Keratinocyte (primary cell): ENCODE measurements around the gene SCYL3. TPM values are rescaled to one million over a fixed set of nuclear protein-coding genes. Genes with fewer than 3 reads are reported as not detected.
A peak's percentile ranks its signal among the peaks of the same experiment; 100 is the strongest.

Experiments used
- DNase-seq: peaks from one replicate; pipeline ENCODE4 v3.0.0-alpha.2; 2011; ENCODE audit warnings: low read depth, missing footprints, low spot score
- FAIRE-seq: peaks from 2 replicates; lab custom pipeline; 2011; peaks lifted over from hg19 to GRCh38; lab: Jason Lieb, UNC
- H2AFZ ChIP-seq: 2 replicates; pipeline ENCODE4 v1.6.0; 2012; ENCODE audit warnings: low read length, control low read depth, inconsistent platforms; ENCODE audit not compliant: control insufficient read depth
- H3K27ac ChIP-seq: 2 replicates; pipeline ENCODE4 v1.5.1; 2011; ENCODE audit warnings: low read length; ENCODE audit not compliant: control insufficient read depth, insufficient read depth
- H3K27me3 ChIP-seq: 3 replicates; pipeline ENCODE4 v1.6.0; 2011; ENCODE audit warnings: low read length; ENCODE audit not compliant: control insufficient read depth, insufficient read depth; ENCODE audit errors: extremely low read depth
- H3K36me3 ChIP-seq, 2 experiments: 2 replicates in 1 of 2; 3 replicates in 1 of 2; pipeline ENCODE4 v1.5.1; 2011; ENCODE audit warnings: low read length in 2 of 2, mild to moderate bottlenecking in 1 of 2; ENCODE audit not compliant: control insufficient read depth in 2 of 2, insufficient read depth in 2 of 2; ENCODE audit errors: extremely low read depth in 1 of 2
- H3K4me1 ChIP-seq: 3 replicates; pipeline ENCODE4 v1.5.1; 2011; ENCODE audit warnings: low read length; ENCODE audit not compliant: control insufficient read depth, insufficient read depth; ENCODE audit errors: extremely low read depth
- H3K4me2 ChIP-seq: 3 replicates; pipeline ENCODE4 v1.6.0; 2011; ENCODE audit warnings: low read depth, low read length; ENCODE audit not compliant: control insufficient read depth, insufficient read depth; ENCODE audit errors: extremely low read depth
- H3K4me3 ChIP-seq, 3 experiments: fragments of 200-600 bp in 1 of 3; sonication (generic) in 1 of 3; 2 replicates in 2 of 3; 3 replicates in 1 of 3; pipeline ENCODE4 v1.5.1; 2011 to 2016; ENCODE audit warnings: low read length in 3 of 3, mild to moderate bottlenecking in 3 of 3, control low read depth in 2 of 3, inconsistent platforms in 1 of 3, low read depth in 1 of 3, mixed read lengths in 1 of 3, mixed run types in 1 of 3, moderate library complexity in 1 of 3; ENCODE audit not compliant: control insufficient read depth in 2 of 3, insufficient read depth in 2 of 3; ENCODE audit errors: extremely low read depth in 1 of 3
- H3K79me2 ChIP-seq: 2 replicates; pipeline ENCODE4 v1.6.0; 2012; ENCODE audit warnings: low read length; ENCODE audit not compliant: control insufficient read depth, insufficient read depth
- H3K9ac ChIP-seq: 3 replicates; pipeline ENCODE4 v1.6.0; 2011; ENCODE audit warnings: low read length; ENCODE audit not compliant: control insufficient read depth, insufficient read depth; ENCODE audit errors: extremely low read depth
- H3K9me1 ChIP-seq: 3 replicates; pipeline ENCODE4 v1.6.0; 2011; ENCODE audit warnings: low read length; ENCODE audit not compliant: control insufficient read depth, insufficient read depth; ENCODE audit errors: extremely low read depth
- H3K9me3 ChIP-seq: 2 replicates; pipeline ENCODE4 v1.5.1; 2012; ENCODE audit warnings: low read depth, low read length; ENCODE audit not compliant: control insufficient read depth
- H4K20me1 ChIP-seq: 3 replicates; pipeline ENCODE4 v1.6.0; 2011; ENCODE audit warnings: low read length; ENCODE audit not compliant: control insufficient read depth, insufficient read depth; ENCODE audit errors: extremely low read depth
- CTCF ChIP-seq, 3 experiments: IDR thresholded peaks in 1 of 3; conservative IDR thresholded peaks in 1 of 3; optimal IDR thresholded peaks in 1 of 3; 2 replicates in 2 of 3; 3 replicates in 1 of 3; pipeline versions ENCODE3 to v1.5.1; 2011; ENCODE audit warnings: low read length in 3 of 3, mild to moderate bottlenecking in 3 of 3, moderate library complexity in 2 of 3, control low read depth in 1 of 3, inconsistent platforms in 1 of 3; ENCODE audit not compliant: insufficient read depth in 2 of 3; ENCODE audit errors: extremely low read depth in 1 of 3
- EZH2 ChIP-seq: IDR thresholded peaks from one replicate; pipeline ENCODE4 v1.6.1; 2012; ENCODE audit warnings: inconsistent platforms, mild to moderate bottlenecking, low read length, moderate library complexity
- dilution Hi-C: fragments of 300-500 bp; cut with MboI; formaldehyde crosslinking; loops from one replicate; pipeline ENCODE4 v1.7.0; 2020; ENCODE audit warnings: low sequenced_read_pairs; ENCODE audit not compliant: extremely low pct_ligation_motif_present
- polyA minus RNA-seq, 3 experiments: library from RNA; depleted of rRNA, polyadenylated mRNA; stranded (reverse); fragments of >200 nt; gene quantifications; 1 replicate in 1 of 3; 2 replicates in 1 of 3; 3 replicates in 1 of 3; pipeline ENCODE4 v1.2.3, GENCODE V29; 2011
- polyA plus RNA-seq, 5 experiments: library from polyadenylated mRNA; depleted of rRNA in 3 of 5; stranded (reverse) in 3 of 5; stranded (forward) in 1 of 5; unstranded in 1 of 5; fragments of >200 nt; gene quantifications; 1 replicate in 1 of 5; 2 replicates in 3 of 5; 3 replicates in 1 of 5; pipeline versions ENCODE4 v1.2.1 to v1.2.3, GENCODE V29; 2011 to 2012; ENCODE audit warnings: missing spikeins in 2 of 5, low read depth in 1 of 5, low replicate concordance in 1 of 5

The SCYL3 gene, protein sequence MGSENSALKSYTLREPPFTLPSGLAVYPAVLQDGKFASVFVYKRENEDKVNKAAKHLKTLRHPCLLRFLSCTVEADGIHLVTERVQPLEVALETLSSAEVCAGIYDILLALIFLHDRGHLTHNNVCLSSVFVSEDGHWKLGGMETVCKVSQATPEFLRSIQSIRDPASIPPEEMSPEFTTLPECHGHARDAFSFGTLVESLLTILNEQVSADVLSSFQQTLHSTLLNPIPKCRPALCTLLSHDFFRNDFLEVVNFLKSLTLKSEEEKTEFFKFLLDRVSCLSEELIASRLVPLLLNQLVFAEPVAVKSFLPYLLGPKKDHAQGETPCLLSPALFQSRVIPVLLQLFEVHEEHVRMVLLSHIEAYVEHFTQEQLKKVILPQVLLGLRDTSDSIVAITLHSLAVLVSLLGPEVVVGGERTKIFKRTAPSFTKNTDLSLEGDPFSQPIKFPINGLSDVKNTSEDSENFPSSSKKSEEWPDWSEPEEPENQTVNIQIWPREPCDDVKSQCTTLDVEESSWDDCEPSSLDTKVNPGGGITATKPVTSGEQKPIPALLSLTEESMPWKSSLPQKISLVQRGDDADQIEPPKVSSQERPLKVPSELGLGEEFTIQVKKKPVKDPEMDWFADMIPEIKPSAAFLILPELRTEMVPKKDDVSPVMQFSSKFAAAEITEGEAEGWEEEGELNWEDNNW
- polyA plus RNA-seq (4.7 to 8.0 TPM (median 7.3 TPM) in 3 replicates), polyA minus RNA-seq (3.6 to 10.7 TPM (median 9.1 TPM) in 3 replicates)
- polyA plus RNA-seq (2011; ENCODE audit: low read depth): 3.0 TPM
- 2.9 and 5.5 TPM in 2 replicates for polyA plus RNA-seq (2011; cell fraction: cytosol; rRNA removed)
- polyA plus RNA-seq (2011; cell fraction: nucleus; rRNA removed): 10.6 and 11.7 TPM in 2 replicates
- 2.9 and 5.5 TPM in 2 replicates for polyA plus RNA-seq (2012; ENCODE audit: low replicate concordance)
- 3.1 TPM for polyA minus RNA-seq (2011; cell fraction: cytosol; rRNA and poly(A)+ RNA removed)
- 5.8 and 10.9 TPM in 2 replicates for polyA minus RNA-seq (2011; cell fraction: nucleus; rRNA and poly(A)+ RNA removed)

DNA sequence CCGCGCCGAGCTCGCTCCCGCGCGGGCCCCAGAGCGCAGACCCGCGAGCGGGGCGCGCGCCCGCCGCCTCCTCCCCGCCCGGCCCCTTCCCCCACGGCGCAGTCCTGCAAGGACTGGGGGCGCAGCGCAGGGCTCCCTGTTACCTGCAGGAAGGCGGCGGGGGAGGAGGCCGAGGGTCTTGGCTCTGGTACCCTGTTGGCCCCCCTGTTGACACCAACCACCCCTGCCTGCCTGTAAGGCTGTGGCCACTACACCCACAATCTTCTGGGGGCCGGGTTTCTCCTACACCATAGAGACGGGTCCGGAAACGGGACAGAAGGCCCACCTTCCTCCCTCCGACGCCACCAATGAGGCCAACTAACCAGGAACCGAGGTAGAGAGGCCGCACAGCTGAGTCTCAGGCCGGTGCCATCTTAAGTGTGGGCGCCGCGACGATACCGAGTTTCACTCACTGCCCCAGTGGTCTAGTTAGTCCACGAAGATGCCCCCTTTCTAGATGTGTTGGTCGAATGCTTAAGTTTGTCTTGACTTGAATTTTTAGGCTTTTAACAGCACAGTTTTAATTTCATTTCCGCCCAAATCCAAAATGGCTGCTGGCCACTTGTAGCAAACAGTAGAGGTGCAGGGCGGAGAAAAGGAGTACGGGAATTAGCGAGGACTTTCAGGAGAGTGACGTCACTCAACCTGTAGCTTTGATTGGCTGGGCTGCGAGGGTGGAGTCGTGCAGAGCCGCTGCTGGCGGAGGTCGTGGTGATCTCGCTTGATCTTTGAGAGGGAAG is at the start of gene SCYL3:
SCYL3 (minus strand) TSS at position 252 of the 779 bp plus-strand sequence. CDS start 5,056 bp downstream, outside the sequence.
- DNase-seq (peak; percentile 81), FAIRE-seq (peak; percentile 94)
- Histone ChIP-seq H3K4me2 (peak within 1 kb of the TSS; percentile 96), H4K20me1 (no peaks in the 10 kb centered on the region), H3K9me3 (no peaks in the 10 kb centered on the region), H2AFZ (peak within 1 kb of the TSS; percentile 95), H3K4me1 (peaks cover 17% of the 10 kb centered on the region), H3K27ac (peak within 1 kb of the TSS; percentile 99), H3K36me3 (peaks cover 0 to under 1% of the 10 kb centered on the region in 2 experiments), H3K9me1 (no peaks in the 10 kb centered on the region), H3K4me3 (peak within 1 kb of the TSS; percentile 77 to 90 (median 88)), H3K79me2 (peaks cover 33% of the 10 kb centered on the region), H3K9ac (peak within 1 kb of the TSS; percentile 92), H3K27me3 (no peaks in the 10 kb centered on the region)
- dilution Hi-C loops: no loop called here
- no peak for TF ChIP-seq CTCF (optimal IDR thresholded peaks at IDR 0.05 in 1 of 3, IDR thresholded peaks at IDR 0.05 in 1 of 3, conservative IDR thresholded peaks at IDR 0.05 in 1 of 3; ENCODE audit: extremely low read depth in 1 of 3, insufficient read depth in 2 of 3, low read length in 3 of 3)
- no peak for TF ChIP-seq EZH2

GRCh38 chr1:169941982-169942830 is 48.5 kb upstream of the SCYL3 start:
- no peaks in the 10 kb centered on the region for H3K79me2 ChIP-seq
- no peak overlapping the region for H3K9ac ChIP-seq
- H3K27ac ChIP-seq: no peak overlapping the region
- no peak overlapping the region for H3K4me2 ChIP-seq
- H3K9me1 ChIP-seq: no peaks in the 10 kb centered on the region
- no peaks in the 10 kb centered on the region for H4K20me1 ChIP-seq
- no peaks in the 10 kb centered on the region for H3K4me1 ChIP-seq
- DNase-seq (no peak), FAIRE-seq (no peak)
- H3K27me3 ChIP-seq: no peaks in the 10 kb centered on the region
- peaks cover 0 to 2% of the 10 kb centered on the region in 2 experiments for H3K36me3 ChIP-seq
- H3K9me3 ChIP-seq: no peaks in the 10 kb centered on the region
- dilution Hi-C loops: no loop called here
- no peak overlapping the region for H3K4me3 ChIP-seq
- no peak for TF ChIP-seq EZH2
- TF ChIP-seq CTCF (optimal IDR thresholded peaks at IDR 0.05 in 1 of 3, IDR thresholded peaks at IDR 0.05 in 1 of 3, conservative IDR thresholded peaks at IDR 0.05 in 1 of 3; ENCODE audit: extremely low read depth in 1 of 3, insufficient read depth in 2 of 3, low read length in 3 of 3): no peak
- H2AFZ ChIP-seq: no peak overlapping the region
